ENCODE results near the gene HSD17B10.
"Not testable (repeated sequence)": the region's sequence is repeated elsewhere in the genome, so short reads cannot be mapped to it uniquely, and the experiment has no call there.

The HSD17B10 gene

GRCh38 chrX:53433651-53434639 is at the start of gene HSD17B10:
HSD17B10 (minus strand) TSS chrX:53434370; CDS start chrX:53434345, 25 bp downstream.
- DNase-seq (ENCODE audit: extremely low read depth in 1 of 2, low read depth in 1 of 2): peak; percentile 51 to 77

DNA sequence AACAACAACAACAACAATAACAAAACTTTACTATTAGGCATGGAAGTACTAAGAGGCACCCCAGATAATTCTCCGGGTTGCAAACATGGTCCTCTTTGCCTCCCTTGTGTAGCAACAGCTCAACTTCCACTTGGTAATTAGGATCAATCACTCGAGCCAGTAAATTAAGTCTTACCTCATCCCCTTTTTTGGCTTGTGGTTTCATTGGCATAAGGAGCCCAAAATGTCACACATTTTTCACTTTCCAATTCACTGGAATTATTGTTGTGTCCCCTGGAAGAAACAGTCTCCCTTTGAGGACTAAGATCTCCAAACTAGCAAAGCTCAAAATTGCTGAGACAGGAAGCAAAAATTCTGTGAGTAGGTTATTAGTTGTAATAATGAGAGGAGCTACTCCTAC is 49.2 kb upstream of the HSD17B10 start:
- DNase-seq (ENCODE audit: extremely low read depth in 1 of 2, low read depth in 1 of 2): no peak

- DNase-seq (ENCODE audit: extremely low read depth in 1 of 2, low read depth in 1 of 2): no peak
These were observed 47.8 kb upstream of the HSD17B10 start for GRCh38 chrX:53481816-53482465.

DNA sequence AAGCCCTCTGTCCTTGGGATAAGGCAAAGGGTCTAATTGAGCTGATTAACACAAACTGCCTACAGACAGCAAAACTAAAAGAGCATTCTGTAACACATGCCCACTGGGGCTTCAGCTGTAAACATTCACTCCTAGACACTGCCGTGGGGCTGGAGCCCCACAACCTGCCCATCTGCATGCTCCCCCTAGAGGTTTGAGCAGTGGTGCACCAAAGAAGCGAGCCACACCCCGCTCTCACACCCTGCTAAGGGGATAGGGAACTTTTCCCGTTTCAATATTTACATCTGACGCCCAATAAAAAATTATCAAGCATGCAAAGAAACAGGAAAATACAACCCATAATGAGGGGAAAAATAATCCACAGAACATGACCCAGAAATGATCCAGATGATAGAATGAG is 46.9 kb upstream of the HSD17B10 start:
- DNase-seq (ENCODE audit: extremely low read depth in 1 of 2, low read depth in 1 of 2): no peak

DNA sequence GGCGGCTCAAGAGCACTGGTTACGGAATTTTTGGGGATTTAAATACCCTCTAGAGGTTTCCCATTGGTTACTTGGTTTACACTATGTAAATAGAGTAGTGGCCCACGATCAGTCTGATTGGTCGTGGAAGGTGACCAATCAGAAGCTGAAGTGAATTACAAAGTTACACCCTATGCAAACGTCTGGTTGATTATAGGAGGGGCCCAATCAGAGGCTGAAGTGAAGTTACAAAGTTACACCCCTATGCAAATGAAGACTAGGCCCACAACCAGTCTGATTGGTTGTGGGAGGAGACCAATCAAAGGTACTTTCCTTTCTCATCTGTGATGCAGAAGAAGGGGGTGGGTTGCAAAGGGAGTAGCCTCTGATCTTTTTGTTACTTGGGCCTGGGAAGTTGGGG is 45.1 kb upstream of the HSD17B10 start:
- no peak for DNase-seq (ENCODE audit: extremely low read depth in 1 of 2, low read depth in 1 of 2)

DNA sequence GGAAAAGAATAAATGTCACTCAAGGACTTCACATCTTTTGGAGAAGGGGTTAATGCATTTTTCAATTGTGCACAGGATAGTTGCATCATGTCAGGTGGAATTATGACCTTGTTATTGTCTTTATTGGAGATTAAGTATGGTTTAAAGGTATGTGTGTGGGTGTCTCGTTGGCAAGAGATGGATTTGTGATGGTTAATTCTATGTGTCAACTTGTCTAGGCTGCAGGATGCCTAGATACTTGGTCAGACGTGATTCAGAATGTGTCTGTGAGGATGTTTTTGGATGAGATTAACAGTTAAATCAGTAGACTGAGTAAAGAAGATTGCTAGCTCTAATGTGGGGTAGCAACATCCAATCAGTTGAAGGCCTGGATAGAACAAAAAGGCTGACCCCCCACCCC is 42.2 kb upstream of the HSD17B10 start:
- DNase-seq (ENCODE audit: extremely low read depth in 1 of 2, low read depth in 1 of 2): no peak

GRCh38 chrX:53474707-53475106 is 40.5 kb upstream of the HSD17B10 start:
- DNase-seq (ENCODE audit: extremely low read depth in 1 of 2, low read depth in 1 of 2): no peak

DNA sequence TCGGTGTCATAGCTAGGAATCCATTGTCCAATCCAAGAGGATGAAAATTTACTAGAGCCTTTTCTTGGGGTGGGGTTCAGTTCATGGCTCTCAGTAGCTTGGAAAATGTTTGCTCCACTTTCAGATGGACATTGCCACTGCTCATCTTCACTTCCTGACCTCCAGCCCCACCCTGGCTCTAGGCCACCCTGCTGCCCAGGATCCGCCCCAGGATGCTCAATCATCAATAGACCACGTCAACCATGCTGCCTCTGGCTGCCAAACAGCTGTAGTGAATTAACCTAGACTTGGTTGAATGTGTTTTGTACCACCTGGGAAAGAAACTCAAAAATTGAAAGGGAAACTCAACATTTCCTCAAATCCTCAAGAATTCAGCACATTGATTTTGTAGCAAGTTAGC is 37.2 kb upstream of the HSD17B10 start:
- DNase-seq (ENCODE audit: extremely low read depth in 1 of 2, low read depth in 1 of 2): no peak

DNA sequence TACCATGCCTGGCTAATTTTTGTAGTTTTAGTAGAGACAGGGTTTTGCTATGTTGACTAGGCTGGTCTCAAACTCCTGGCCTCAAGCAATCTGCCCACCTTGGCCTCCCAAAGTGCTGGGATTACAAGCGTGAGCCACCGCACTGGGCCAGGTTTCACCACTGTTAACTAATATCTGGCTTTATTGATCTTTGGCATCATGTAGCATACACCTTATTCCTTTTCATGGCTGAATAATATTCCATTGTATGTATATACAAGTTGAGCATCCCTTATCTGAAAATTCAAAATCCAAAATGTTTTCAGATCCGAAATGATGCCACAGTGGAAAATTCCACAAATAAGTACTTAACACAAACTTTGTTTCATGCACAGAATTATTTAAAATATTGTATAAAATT is 34.5 kb upstream of the HSD17B10 start:
- not testable (repeated sequence) for DNase-seq (ENCODE audit: extremely low read depth in 1 of 2, low read depth in 1 of 2)

GRCh38 chrX:53458082-53458481 is 23.9 kb upstream of the HSD17B10 start:
- no peak for DNase-seq (ENCODE audit: extremely low read depth in 1 of 2, low read depth in 1 of 2)

DNA sequence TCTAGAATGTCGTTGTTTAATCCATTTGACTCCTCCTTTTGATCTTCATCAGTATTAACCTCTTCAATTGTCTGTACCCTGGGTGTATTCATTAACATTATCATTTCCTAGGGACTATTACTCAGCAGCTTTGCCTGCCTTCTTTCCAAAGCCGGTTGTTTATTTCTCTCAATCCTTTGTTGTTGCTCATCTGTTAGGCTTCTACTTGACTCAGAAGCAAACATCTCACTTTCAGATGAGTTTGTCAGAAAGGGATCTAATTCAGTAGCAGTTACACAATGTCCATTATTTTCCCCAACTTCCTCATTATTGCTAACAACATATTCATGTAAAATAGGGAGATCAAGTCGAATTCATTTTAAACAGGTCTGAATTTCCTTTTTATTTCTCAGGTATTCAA is 22.1 kb upstream of the HSD17B10 start:
- DNase-seq (ENCODE audit: extremely low read depth in 1 of 2, low read depth in 1 of 2): no peak

- no peak for DNase-seq (ENCODE audit: extremely low read depth in 1 of 2, low read depth in 1 of 2)
These were observed 18.6 kb upstream of the HSD17B10 start for GRCh38 chrX:53452812-53453211.

- no peak for DNase-seq (ENCODE audit: extremely low read depth in 1 of 2, low read depth in 1 of 2)
These were observed 15.5 kb upstream of the HSD17B10 start for GRCh38 chrX:53449632-53450031.

- DNase-seq (ENCODE audit: extremely low read depth in 1 of 2, low read depth in 1 of 2): no peak
These were observed 13.3 kb upstream of the HSD17B10 start for GRCh38 chrX:53447441-53447840.

- no peak for DNase-seq (ENCODE audit: extremely low read depth in 1 of 2, low read depth in 1 of 2)
These were observed 11.8 kb upstream of the HSD17B10 start for GRCh38 chrX:53445977-53446376.

DNA sequence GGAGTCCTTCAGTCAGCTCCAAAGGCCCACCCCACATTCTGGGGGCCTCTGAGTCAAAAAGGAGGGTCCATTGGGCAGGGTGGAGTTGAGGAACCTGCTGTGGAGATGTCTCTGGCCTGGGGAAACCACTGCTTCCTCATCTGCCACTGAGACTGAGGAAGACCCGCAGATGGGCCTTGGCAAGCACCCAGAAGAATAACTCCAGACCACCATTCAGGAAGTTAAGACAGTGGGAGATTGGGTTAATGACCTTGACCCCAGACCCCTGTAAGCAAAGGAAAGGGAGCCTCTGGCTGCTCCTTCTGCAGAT is 8.1 kb upstream of the HSD17B10 start:
- DNase-seq (ENCODE audit: extremely low read depth in 1 of 2, low read depth in 1 of 2): no peak

DNA sequence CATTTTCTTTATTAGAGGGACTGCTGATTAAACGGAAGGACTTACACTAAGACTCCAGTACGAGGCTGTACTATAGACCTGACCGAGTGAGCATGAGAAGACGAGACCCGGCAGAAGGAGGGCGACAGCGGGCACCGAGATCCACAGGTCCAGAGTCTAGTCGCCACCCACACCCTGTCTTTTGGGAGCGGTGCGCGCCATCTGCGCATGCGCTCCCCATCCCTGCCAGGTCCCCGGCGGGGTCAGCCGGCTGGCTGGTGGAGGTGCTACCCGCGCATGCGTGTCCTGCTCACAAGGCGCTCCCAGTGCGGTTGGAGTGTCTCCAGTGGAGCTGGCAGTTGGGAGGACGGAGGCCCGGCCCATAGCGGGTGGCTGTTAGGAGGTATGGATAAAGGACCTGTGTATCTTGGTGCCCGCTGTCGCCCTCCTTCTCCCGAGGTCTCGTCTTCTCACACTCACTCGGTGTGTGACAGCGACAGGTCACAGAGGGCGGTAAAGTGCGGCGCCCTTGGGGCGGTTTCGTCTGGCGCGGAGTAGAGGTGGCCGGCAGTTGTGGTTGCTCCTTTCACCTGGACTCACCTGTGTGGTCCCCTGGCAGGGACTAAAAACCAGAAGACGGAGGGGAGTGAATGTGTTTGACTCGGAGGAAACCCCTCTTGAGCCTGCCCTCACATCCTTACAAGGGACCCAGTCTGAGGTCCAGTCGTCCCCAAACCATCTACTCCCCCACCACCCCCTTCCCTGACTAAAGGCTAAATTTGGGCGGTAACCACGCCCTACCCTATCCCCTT is 7.6 kb upstream of the HSD17B10 start:
- DNase-seq (ENCODE audit: extremely low read depth in 1 of 2, low read depth in 1 of 2): peak; percentile 25 to 54

GRCh38 chrX:53440621-53441517 is 6.7 kb upstream of the HSD17B10 start:
- DNase-seq (ENCODE audit: extremely low read depth in 1 of 2, low read depth in 1 of 2): peak in 1 of 2 donors; percentile 8

DNA sequence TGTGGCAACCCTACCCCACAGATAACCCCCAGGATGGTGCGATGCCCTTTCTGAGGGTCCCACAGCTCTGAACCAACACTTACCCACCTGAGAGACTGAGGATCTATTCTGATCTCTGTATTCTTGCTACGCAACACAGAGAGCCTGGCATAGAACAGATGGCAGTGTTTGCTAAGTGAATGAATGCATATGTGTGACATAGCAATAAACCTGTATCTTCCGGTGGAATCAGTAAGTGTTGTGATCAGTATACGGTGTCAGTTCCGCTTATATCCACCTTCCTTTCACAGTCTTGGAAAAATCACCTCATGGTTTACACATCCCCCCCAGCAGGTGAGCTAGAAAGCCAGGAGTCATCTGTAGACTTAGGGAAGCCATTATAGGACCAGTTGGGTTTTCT is 5.9 kb upstream of the HSD17B10 start:
- DNase-seq (ENCODE audit: extremely low read depth in 1 of 2, low read depth in 1 of 2): no peak

DNA sequence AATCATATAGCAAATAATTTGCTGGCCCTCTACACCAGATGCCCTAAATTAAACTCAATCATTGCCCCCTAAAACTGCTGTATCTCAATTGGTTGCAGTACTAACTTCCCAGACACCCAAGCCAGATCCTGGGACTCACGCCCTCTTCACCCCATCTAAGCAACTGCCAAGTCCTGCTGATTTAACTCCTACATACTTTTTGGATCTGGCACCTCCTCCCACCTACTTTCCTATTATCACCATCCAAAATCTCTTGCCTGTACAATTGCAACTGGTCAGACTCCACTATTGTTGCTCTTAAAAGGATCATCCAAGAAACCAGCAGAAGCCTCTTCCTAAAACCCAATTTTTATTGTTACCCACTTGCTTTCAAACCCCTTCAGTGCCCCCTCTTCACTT is 4.7 kb upstream of the HSD17B10 start:
- DNase-seq (ENCODE audit: extremely low read depth in 1 of 2, low read depth in 1 of 2): no peak
